HTR-8/SVneo (cell line): ENCODE data around the gene CDK19.

Source experiments
- DNase-seq: peaks from one replicate; pipeline ENCODE4 v3.0.0; 2011; ENCODE audit warnings: low spot score, mixed read lengths; ENCODE audit not compliant: insufficient read length
- FAIRE-seq: peaks from 2 replicates; lab custom pipeline; 2011; peaks lifted over from hg19 to GRCh38; lab: Jason Lieb, UNC

Gene CDK19

DNA sequence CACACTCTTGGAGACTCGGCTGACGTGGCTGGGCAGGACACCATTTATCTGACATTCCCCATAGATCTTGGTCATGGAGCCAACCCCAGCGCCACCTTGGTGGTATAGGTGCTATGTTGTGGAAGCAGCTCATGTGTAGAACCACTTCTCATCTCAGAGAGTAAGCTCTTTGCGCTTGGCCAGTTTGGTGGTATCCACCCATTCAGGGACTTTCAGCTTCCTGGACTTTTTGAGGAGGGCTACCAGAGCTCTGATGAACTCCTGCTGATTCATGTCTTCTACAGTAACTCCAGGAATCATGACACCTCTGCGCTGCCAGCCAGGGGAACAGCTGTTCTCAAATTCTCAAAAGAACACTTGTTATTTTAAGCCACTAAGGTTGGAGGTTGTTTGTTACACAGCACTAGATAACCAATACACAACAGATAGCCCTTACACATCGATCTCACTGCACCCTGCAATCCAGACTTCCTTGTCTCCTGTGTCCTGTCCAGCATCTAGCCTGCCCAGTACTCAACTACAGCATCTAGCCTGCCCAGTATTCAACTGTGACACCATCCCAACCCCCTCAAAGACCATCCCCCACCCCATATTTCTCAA, 252.9 kb downstream of the CDK19 start:
- FAIRE-seq (no peak), DNase-seq (no peak)

DNA sequence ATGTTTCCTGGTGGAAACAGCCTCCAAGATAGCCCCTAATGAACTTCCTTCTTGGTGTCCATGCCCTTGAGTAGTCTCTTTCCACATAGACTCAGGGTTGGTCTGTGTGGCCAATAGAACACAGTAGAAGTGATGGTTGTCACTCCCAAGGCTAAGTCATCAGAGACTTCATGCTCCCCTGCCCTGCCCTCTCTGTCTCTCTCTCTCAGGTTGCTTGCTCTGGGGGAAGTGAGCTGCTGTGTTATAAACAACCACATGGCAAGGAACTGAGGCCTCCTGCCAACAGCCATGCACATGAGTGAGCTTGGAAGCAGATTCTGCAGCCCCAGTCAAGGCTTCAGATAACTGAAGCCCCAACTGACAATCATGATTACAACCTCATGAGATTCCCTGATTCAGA, 253.6 kb downstream of the CDK19 start:
- DNase-seq (no peak), FAIRE-seq (no peak)

GRCh38 chr6:110561008-110561396, 254.3 kb downstream of the CDK19 start:
- no peak for DNase-seq
- no peak for FAIRE-seq

GRCh38 chr6:110560239-110561007, 254.8 kb downstream of the CDK19 start:
- DNase-seq (no peak), FAIRE-seq (no peak)
